ENCODE results near the gene NF1.

DNA sequence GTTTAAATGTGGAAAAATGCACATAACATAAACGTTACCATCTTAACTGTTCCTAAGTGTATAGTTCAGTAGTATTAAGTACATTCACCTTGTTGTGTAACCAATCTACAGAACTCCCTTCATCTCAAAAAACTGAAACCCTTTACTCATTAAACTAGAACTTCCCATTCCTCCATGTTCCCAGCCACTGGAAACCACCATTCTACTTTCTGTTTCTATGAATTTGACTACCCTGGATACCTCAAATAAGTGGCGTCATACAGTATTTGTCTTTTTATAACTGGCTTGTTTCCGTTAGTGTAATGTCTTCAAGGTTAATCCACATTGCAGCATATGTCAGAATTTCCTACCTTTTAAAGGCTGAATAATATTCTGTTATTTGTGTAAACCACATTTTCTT, 38.2 kb downstream of the NF1 start:
- TF ChIP-seq CTCF (IDR thresholded peaks at IDR 0.05; ENCODE audit: low read length) (no peak), EZH2 (optimal IDR thresholded peaks at IDR 0.05; ENCODE audit: low read depth, low read length) (no peak)
